ENCODE measurements around the gene AAK1. TPM values are rescaled to one million over a fixed set of nuclear protein-coding genes. Genes with fewer than 3 reads are reported as not detected.

AAK1 gene
- polyA plus RNA-seq, 1 donor (not counting 4 experiments of a cell fraction or from before 2014, with no cell fraction given): 12.3 TPM

GRCh38 chr2:69689969-69690368 lies 46.4 kb upstream of the AAK1 start:
- TF ChIP-seq CTCF (optimal IDR thresholded peaks at IDR 0.05 in 1 of 3, IDR thresholded peaks at IDR 0.05 in 1 of 3, conservative IDR thresholded peaks at IDR 0.05 in 1 of 3; ENCODE audit: extremely low read depth in 1 of 3, insufficient read depth in 2 of 3, low read length in 3 of 3) (no peak), EZH2 (IDR thresholded peaks at IDR 0.05; ENCODE audit: low read length) (no peak)
- no peaks in the 10 kb centered on the region for H3K9me1 ChIP-seq (ENCODE audit: control insufficient read depth, extremely low read depth, insufficient read depth, low read length)
- H3K4me2 ChIP-seq (ENCODE audit: control insufficient read depth, extremely low read depth, insufficient read depth, low read depth, low read length): no peak overlapping the region
- no peak overlapping the region for H3K4me3 ChIP-seq (ENCODE audit: control insufficient read depth in 2 of 3, extremely low read depth in 1 of 3, insufficient read depth in 2 of 3, low read depth in 1 of 3, low read length in 3 of 3)
- no peak overlapping the region for H2AFZ ChIP-seq (ENCODE audit: control insufficient read depth, low read length)
- no peaks in the 10 kb centered on the region for H3K27me3 ChIP-seq (ENCODE audit: control insufficient read depth, extremely low read depth, insufficient read depth, low read length)
- FAIRE-seq (no peak), DNase-seq (ENCODE audit: low read depth, low spot score) (no peak)
- H4K20me1 ChIP-seq (ENCODE audit: control insufficient read depth, extremely low read depth, insufficient read depth, low read length): no peaks in the 10 kb centered on the region
- dilution Hi-C loops (cut with MboI; ENCODE audit: extremely low pct_ligation_motif_present, low sequenced_read_pairs): no loop called here
- H3K27ac ChIP-seq (ENCODE audit: control insufficient read depth, insufficient read depth, low read length): no peak overlapping the region
- no peak overlapping the region for H3K9ac ChIP-seq (ENCODE audit: control insufficient read depth, extremely low read depth, insufficient read depth, low read length)
- H3K4me1 ChIP-seq (ENCODE audit: control insufficient read depth, extremely low read depth, insufficient read depth, low read length): peaks cover 15% of the 10 kb centered on the region
- no peaks in the 10 kb centered on the region for H3K36me3 ChIP-seq (ENCODE audit: control insufficient read depth in 2 of 2, extremely low read depth in 1 of 2, insufficient read depth in 2 of 2, low read length in 2 of 2)
- H3K9me3 ChIP-seq (ENCODE audit: control insufficient read depth, low read depth, low read length): no peaks in the 10 kb centered on the region
- no peaks in the 10 kb centered on the region for H3K79me2 ChIP-seq (ENCODE audit: control insufficient read depth, insufficient read depth, low read length)

GRCh38 chr2:69689466-69689865 lies 45.9 kb upstream of the AAK1 start:
- dilution Hi-C loops (cut with MboI; ENCODE audit: extremely low pct_ligation_motif_present, low sequenced_read_pairs): no loop called here
- Histone ChIP-seq H3K79me2 (ENCODE audit: control insufficient read depth, insufficient read depth, low read length) (no peaks in the 10 kb centered on the region), H3K36me3 (ENCODE audit: control insufficient read depth in 2 of 2, extremely low read depth in 1 of 2, insufficient read depth in 2 of 2, low read length in 2 of 2) (no peaks in the 10 kb centered on the region), H2AFZ (ENCODE audit: control insufficient read depth, low read length) (no peak overlapping the region), H3K9ac (ENCODE audit: control insufficient read depth, extremely low read depth, insufficient read depth, low read length) (no peak overlapping the region), H3K4me1 (ENCODE audit: control insufficient read depth, extremely low read depth, insufficient read depth, low read length) (peaks cover 19% of the 10 kb centered on the region), H3K4me2 (ENCODE audit: control insufficient read depth, extremely low read depth, insufficient read depth, low read depth, low read length) (no peak overlapping the region), H3K9me3 (ENCODE audit: control insufficient read depth, low read depth, low read length) (no peaks in the 10 kb centered on the region), H3K4me3 (ENCODE audit: control insufficient read depth in 2 of 3, extremely low read depth in 1 of 3, insufficient read depth in 2 of 3, low read depth in 1 of 3, low read length in 3 of 3) (no peak overlapping the region), H3K27me3 (ENCODE audit: control insufficient read depth, extremely low read depth, insufficient read depth, low read length) (no peaks in the 10 kb centered on the region), H3K27ac (ENCODE audit: control insufficient read depth, insufficient read depth, low read length) (no peak overlapping the region), H3K9me1 (ENCODE audit: control insufficient read depth, extremely low read depth, insufficient read depth, low read length) (no peaks in the 10 kb centered on the region), H4K20me1 (ENCODE audit: control insufficient read depth, extremely low read depth, insufficient read depth, low read length) (no peaks in the 10 kb centered on the region)
- DNase-seq (ENCODE audit: low read depth, low spot score): no peak
- TF ChIP-seq EZH2 (IDR thresholded peaks at IDR 0.05; ENCODE audit: low read length) (no peak), CTCF (optimal IDR thresholded peaks at IDR 0.05 in 1 of 3, IDR thresholded peaks at IDR 0.05 in 1 of 3, conservative IDR thresholded peaks at IDR 0.05 in 1 of 3; ENCODE audit: extremely low read depth in 1 of 3, insufficient read depth in 2 of 3, low read length in 3 of 3) (no peak)
- FAIRE-seq: no peak

Data from keratinocyte (primary cell).